Medulla oblongata (tissue), 1 donor: ENCODE results near the gene AKR1C2.
"Not testable (repeated sequence)": the region's sequence is repeated elsewhere in the genome, so short reads cannot be mapped to it uniquely, and the experiment has no call there.

Experiments
- DNase-seq: peaks from one replicate; pipeline ENCODE4 v3.0.0-alpha.2; 2015; ENCODE audit errors: extremely low spot score

Gene AKR1C2

GRCh38 chr10:4956955-4957645 is 46.6 kb downstream of the AKR1C2 start:
- not testable (repeated sequence) for DNase-seq

GRCh38 chr10:4956088-4956487 is 47.6 kb downstream of the AKR1C2 start:
- DNase-seq = not testable (repeated sequence)

GRCh38 chr10:4953405-4953804 is 50.3 kb downstream of the AKR1C2 start:
- no peak for DNase-seq

GRCh38 chr10:4951512-4952162 is 52.0 kb downstream of the AKR1C2 start:
- peak; percentile 30 for DNase-seq

- peak; percentile 47 for DNase-seq
Observed at GRCh38 chr10:4947635-4948596, 55.7 kb downstream of the AKR1C2 start.

- DNase-seq = no peak
Observed at GRCh38 chr10:4947039-4947634, 56.5 kb downstream of the AKR1C2 start.

- DNase-seq = no peak
Observed at GRCh38 chr10:4945766-4946717, 57.6 kb downstream of the AKR1C2 start.

- DNase-seq = no peak
Observed at GRCh38 chr10:4944841-4945240, 58.8 kb downstream of the AKR1C2 start.

GRCh38 chr10:4943821-4944220 is 59.8 kb downstream of the AKR1C2 start:
- no peak for DNase-seq

GRCh38 chr10:4943416-4943815 is 60.2 kb downstream of the AKR1C2 start:
- DNase-seq = not testable (repeated sequence)

GRCh38 chr10:4942931-4943330 is 60.7 kb downstream of the AKR1C2 start:
- not testable (repeated sequence) for DNase-seq

GRCh38 chr10:4941540-4942330 is 61.9 kb downstream of the AKR1C2 start:
- DNase-seq = no peak

GRCh38 chr10:4940909-4941308 is 62.7 kb downstream of the AKR1C2 start:
- not testable (repeated sequence) for DNase-seq

- not testable (repeated sequence) for DNase-seq
Observed at GRCh38 chr10:4940073-4940428, 63.6 kb downstream of the AKR1C2 start.

GRCh38 chr10:4939224-4940072 is 64.2 kb downstream of the AKR1C2 start:
- DNase-seq = no peak
